Right hindlimb (tissue), 1 donor: ENCODE data around the gene MEGF6.

Source experiments
- DNase-seq: peaks from one replicate; pipeline ENCODE4 v3.0.0-alpha.2; 2018

MEGF6 gene

GRCh38 chr1:3465935-3466321 lies 145.4 kb downstream of the MEGF6 start:
- no peak for DNase-seq

- DNase-seq: no peak
Measured at GRCh38 chr1:3465091-3465934, 146.0 kb downstream of the MEGF6 start.

GRCh38 chr1:3464649-3465025 lies 146.7 kb downstream of the MEGF6 start:
- DNase-seq: no peak

- DNase-seq: no peak
Measured at GRCh38 chr1:3463891-3464648, 147.2 kb downstream of the MEGF6 start.

GRCh38 chr1:3463408-3463863 lies 147.9 kb downstream of the MEGF6 start:
- DNase-seq: no peak

GRCh38 chr1:3463013-3463385 lies 148.3 kb downstream of the MEGF6 start:
- no peak for DNase-seq

GRCh38 chr1:3462356-3463012 lies 148.8 kb downstream of the MEGF6 start:
- no peak for DNase-seq

- no peak for DNase-seq
Measured at GRCh38 chr1:3461934-3462275, 149.4 kb downstream of the MEGF6 start.

GRCh38 chr1:3461238-3461933 lies 149.9 kb downstream of the MEGF6 start:
- DNase-seq: no peak

- no peak for DNase-seq
Measured at GRCh38 chr1:3460672-3461131, 150.6 kb downstream of the MEGF6 start.

- no peak for DNase-seq
Measured at GRCh38 chr1:3459940-3460671, 151.2 kb downstream of the MEGF6 start.

GRCh38 chr1:3459051-3459908 lies 152.0 kb downstream of the MEGF6 start:
- no peak for DNase-seq

GRCh38 chr1:3457910-3458883 lies 153.1 kb downstream of the MEGF6 start:
- peak; percentile 59 for DNase-seq

GRCh38 chr1:3456964-3457909 lies 154.1 kb downstream of the MEGF6 start:
- no peak for DNase-seq

GRCh38 chr1:3456449-3456963 lies 154.8 kb downstream of the MEGF6 start:
- DNase-seq: no peak

- no peak for DNase-seq
Measured at GRCh38 chr1:3455670-3456448, 155.4 kb downstream of the MEGF6 start.

- no peak for DNase-seq
Measured at GRCh38 chr1:3454811-3455618, 156.3 kb downstream of the MEGF6 start.
